HL-60 (cell line): ENCODE measurements around the gene NMNAT3.

Source experiments
- DNase-seq, 2 experiments: peaks; one replicate each; pipeline ENCODE4 v3.0.0-alpha.2; 2010 to 2020; ENCODE audit warnings: low read depth in 1 of 2, low spot score in 1 of 2
- H3K27ac ChIP-seq: fragments of 250-450 bp; sonication (Bioruptor Pico); replicated peaks from 2 replicates; pipeline ENCODE4 v1.5.1; 2020; ENCODE audit warnings: mild to moderate bottlenecking, moderate library complexity
- H3K27me3 ChIP-seq: fragments of 250-450 bp; sonication (Bioruptor Pico); 2 replicates; pipeline ENCODE4 v1.5.1; 2021; ENCODE audit warnings: mild to moderate bottlenecking, moderate library complexity; ENCODE audit not compliant: insufficient read depth, poor library complexity, severe bottlenecking
- H3K4me3 ChIP-seq: replicated peaks from 2 replicates; pipeline ENCODE4 v1.5.1; 2011; ENCODE audit warnings: mild to moderate bottlenecking, control low read depth, low read length; ENCODE audit not compliant: insufficient read depth
- GABPA ChIP-seq: IDR thresholded peaks from 2 replicates; pipeline ENCODE4 v1.6.1; 2012; ENCODE audit warnings: low read depth
- POLR2AphosphoS5 ChIP-seq: IDR thresholded peaks from 2 replicates; pipeline ENCODE4 v1.6.1; 2012; ENCODE audit warnings: low read depth
- SPI1 ChIP-seq: IDR thresholded peaks from 2 replicates; pipeline ENCODE4 v1.6.1; 2012; ENCODE audit warnings: low read depth, mild to moderate bottlenecking, borderline replicate concordance
- TF ChIP-seq, protein P1 (sequence below): IDR thresholded peaks from 2 replicates; pipeline ENCODE4 v1.6.1; 2012; ENCODE audit warnings: low read depth; ENCODE audit not compliant: insufficient replicate concordance
- TF ChIP-seq, protein P2 (sequence below): IDR thresholded peaks from one replicate; pipeline ENCODE4 v1.5.1; 2011; ENCODE audit warnings: low read length, control low read depth, inconsistent platforms; ENCODE audit not compliant: insufficient read depth

The NMNAT3 gene

DNA sequence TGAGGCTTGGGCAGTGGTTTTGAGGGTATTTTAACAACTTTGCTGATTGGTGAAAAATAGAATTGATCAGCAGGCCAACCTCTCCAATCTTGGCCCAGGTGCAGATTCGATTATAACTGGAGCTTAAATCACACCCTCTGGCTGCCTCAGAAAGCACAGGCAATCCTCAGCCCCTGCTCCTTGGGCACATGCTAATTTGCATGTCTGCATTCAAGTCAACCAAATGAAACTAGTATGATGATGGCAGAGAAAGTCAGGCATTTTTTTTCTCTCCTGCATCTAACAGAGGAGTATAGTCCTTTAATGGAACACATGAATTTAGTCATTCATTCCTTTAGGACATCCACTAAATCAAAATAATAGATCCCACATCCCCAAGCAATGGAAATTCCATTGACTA, 16.8 kb upstream of the NMNAT3 start:
- Histone ChIP-seq H3K27ac (no peak overlapping the region), H3K4me3 (no peak overlapping the region), H3K27me3 (peaks cover 2% of the 10 kb centered on the region)
- no peak for TF ChIP-seq GABPA
- TF ChIP-seq SPI1 = no peak
- TF ChIP-seq, protein P1, sequence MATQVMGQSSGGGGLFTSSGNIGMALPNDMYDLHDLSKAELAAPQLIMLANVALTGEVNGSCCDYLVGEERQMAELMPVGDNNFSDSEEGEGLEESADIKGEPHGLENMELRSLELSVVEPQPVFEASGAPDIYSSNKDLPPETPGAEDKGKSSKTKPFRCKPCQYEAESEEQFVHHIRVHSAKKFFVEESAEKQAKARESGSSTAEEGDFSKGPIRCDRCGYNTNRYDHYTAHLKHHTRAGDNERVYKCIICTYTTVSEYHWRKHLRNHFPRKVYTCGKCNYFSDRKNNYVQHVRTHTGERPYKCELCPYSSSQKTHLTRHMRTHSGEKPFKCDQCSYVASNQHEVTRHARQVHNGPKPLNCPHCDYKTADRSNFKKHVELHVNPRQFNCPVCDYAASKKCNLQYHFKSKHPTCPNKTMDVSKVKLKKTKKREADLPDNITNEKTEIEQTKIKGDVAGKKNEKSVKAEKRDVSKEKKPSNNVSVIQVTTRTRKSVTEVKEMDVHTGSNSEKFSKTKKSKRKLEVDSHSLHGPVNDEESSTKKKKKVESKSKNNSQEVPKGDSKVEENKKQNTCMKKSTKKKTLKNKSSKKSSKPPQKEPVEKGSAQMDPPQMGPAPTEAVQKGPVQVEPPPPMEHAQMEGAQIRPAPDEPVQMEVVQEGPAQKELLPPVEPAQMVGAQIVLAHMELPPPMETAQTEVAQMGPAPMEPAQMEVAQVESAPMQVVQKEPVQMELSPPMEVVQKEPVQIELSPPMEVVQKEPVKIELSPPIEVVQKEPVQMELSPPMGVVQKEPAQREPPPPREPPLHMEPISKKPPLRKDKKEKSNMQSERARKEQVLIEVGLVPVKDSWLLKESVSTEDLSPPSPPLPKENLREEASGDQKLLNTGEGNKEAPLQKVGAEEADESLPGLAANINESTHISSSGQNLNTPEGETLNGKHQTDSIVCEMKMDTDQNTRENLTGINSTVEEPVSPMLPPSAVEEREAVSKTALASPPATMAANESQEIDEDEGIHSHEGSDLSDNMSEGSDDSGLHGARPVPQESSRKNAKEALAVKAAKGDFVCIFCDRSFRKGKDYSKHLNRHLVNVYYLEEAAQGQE = no peak
- TF ChIP-seq, protein P2, sequence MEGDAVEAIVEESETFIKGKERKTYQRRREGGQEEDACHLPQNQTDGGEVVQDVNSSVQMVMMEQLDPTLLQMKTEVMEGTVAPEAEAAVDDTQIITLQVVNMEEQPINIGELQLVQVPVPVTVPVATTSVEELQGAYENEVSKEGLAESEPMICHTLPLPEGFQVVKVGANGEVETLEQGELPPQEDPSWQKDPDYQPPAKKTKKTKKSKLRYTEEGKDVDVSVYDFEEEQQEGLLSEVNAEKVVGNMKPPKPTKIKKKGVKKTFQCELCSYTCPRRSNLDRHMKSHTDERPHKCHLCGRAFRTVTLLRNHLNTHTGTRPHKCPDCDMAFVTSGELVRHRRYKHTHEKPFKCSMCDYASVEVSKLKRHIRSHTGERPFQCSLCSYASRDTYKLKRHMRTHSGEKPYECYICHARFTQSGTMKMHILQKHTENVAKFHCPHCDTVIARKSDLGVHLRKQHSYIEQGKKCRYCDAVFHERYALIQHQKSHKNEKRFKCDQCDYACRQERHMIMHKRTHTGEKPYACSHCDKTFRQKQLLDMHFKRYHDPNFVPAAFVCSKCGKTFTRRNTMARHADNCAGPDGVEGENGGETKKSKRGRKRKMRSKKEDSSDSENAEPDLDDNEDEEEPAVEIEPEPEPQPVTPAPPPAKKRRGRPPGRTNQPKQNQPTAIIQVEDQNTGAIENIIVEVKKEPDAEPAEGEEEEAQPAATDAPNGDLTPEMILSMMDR = no peak
- TF ChIP-seq POLR2AphosphoS5 = no peak
- no peak for DNase-seq

DNA sequence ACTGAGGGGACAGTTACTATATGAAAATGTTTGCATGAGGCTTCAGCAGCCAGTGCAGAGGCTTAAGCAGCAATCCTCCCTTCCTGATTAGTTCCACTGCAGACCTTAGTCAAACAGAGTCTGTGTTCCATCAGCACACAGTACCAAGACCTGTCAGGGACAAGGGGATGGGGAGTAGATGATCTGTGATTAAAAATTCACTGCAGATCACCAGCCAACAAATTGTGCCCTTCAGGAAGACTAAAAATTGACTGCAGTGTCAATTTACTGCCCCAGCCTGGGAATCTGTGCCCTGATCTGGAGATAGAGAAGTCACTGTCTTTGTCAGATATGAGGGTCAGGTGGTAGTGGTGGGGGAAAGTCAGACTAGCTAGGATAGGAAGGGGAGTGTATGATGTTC, 13.8 kb upstream of the NMNAT3 start:
- no peak for TF ChIP-seq POLR2AphosphoS5
- TF ChIP-seq, protein P1 = no peak
- TF ChIP-seq SPI1 = no peak
- TF ChIP-seq, protein P2 = no peak
- TF ChIP-seq GABPA = no peak
- H3K27ac ChIP-seq = no peak overlapping the region
- H3K27me3 ChIP-seq = peaks cover 4% of the 10 kb centered on the region
- H3K4me3 ChIP-seq = no peak overlapping the region
- DNase-seq = no peak

DNA sequence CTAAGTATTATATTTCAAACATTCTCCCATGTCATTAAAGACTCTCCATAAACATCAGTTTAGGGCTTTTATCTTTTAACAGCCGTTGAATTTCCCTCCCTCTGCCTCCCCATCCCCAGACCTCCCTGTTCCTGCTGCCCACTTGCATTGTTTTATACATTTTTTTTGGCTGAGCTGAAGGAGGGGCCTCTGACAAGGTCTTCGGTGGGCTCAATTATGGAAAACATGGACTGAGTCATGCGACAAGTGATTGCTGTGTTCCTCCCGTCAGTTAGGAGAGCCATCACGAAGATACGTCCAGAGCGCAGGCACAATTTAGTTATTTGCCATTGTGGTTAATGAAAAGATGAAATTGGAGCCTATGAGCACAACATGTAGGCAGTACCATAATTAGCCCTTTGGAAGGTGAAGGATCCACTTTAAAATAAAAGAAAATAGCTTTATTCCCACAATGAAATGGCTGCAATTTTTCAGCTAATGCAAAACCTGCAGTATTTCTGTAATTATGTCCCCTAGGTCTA, 12.0 kb upstream of the NMNAT3 start:
- DNase-seq = no peak
- Histone ChIP-seq H3K27ac (no peak overlapping the region), H3K27me3 (peaks cover 4% of the 10 kb centered on the region), H3K4me3 (no peak overlapping the region)
- no peak for TF ChIP-seq SPI1
- no peak for TF ChIP-seq POLR2AphosphoS5
- no peak for TF ChIP-seq GABPA
- TF ChIP-seq, protein P2 = no peak
- TF ChIP-seq, protein P1 = no peak
